Heart left ventricle (tissue), 13 donors: ENCODE results near the gene PROZ.

Experiments
- CTCF ChIP-seq, 12 donors: fragments of 200-600 bp; sonication (generic) in 4 of 12; IDR thresholded peaks; one replicate each; pipeline versions ENCODE4 v1.5.0 to v1.8.0; 2018 to 2022; ENCODE audit warnings: antibody characterized with exemption in 12 of 12, mild to moderate bottlenecking in 5 of 12
- POLR2A ChIP-seq, 2 donors: fragments of 450-650 bp; IDR thresholded peaks; one replicate each; pipeline ENCODE4 v1.6.1; 2017; ENCODE audit warnings: antibody characterized with exemption in 2 of 2, mild to moderate bottlenecking in 2 of 2, moderate library complexity in 2 of 2
- donor health status: ischemic (EF 13 %, LVEDD 7.1; RV severe dilation, severe dysfunction).
- donor health status: DM: no; HTN: yes; CAD: no.
- donor health status: DM: no; HTN: no; CAD: no.
- donor health status: ischemic (EF 25% LVEDD 6.9; RV normal size, moderate dysfunction).
- donor health status: ischemic (EF 25% LVEDD 5.7; RV mildly dilated, moderate dysfunction).
- donor health status: ischemic (EF 35%, LVEDD 5.7; RV mildly dilated, moderate dysfunction).
- donor health status: nonischemic (EF 11% LVEDD 7.7; RV severe dilation, severe dysfunction).
- donor health status: DM: yes; HTN: yes; CAD: no.
- donor health status: PGD.
- donor health status: ischemic (EF 29% LVEDD 5.4; RV normal size, mild dysfunction).
- donor health status: nonischemic (EF 23%, LVEDD 6.1; RV moderate dilation, normal function).

GRCh38 chr13:113155982-113156655, 2.3 kb upstream of the PROZ start:
- no peak for TF ChIP-seq CTCF (IDR thresholded peaks at IDR 0.05)
- TF ChIP-seq POLR2A (IDR thresholded peaks at IDR 0.05), result no peak
